Astrocyte (in vitro differentiated cells and primary cell): Measurements from ENCODE around the gene TOR4A.

Experiments used
- EZH2 ChIP-seq: IDR thresholded peaks from 2 replicates; pipeline ENCODE4 v1.6.1; 2012; ENCODE audit warnings: mild to moderate bottlenecking, low read length, inconsistent platforms; ENCODE audit not compliant: insufficient read depth
- TF ChIP-seq, protein P1 (sequence below): IDR thresholded peaks from 2 replicates; pipeline ENCODE4 v1.5.1; 2011; ENCODE audit warnings: low read depth, mild to moderate bottlenecking, inconsistent platforms, low read length, moderate library complexity; ENCODE audit not compliant: insufficient read depth

DNA sequence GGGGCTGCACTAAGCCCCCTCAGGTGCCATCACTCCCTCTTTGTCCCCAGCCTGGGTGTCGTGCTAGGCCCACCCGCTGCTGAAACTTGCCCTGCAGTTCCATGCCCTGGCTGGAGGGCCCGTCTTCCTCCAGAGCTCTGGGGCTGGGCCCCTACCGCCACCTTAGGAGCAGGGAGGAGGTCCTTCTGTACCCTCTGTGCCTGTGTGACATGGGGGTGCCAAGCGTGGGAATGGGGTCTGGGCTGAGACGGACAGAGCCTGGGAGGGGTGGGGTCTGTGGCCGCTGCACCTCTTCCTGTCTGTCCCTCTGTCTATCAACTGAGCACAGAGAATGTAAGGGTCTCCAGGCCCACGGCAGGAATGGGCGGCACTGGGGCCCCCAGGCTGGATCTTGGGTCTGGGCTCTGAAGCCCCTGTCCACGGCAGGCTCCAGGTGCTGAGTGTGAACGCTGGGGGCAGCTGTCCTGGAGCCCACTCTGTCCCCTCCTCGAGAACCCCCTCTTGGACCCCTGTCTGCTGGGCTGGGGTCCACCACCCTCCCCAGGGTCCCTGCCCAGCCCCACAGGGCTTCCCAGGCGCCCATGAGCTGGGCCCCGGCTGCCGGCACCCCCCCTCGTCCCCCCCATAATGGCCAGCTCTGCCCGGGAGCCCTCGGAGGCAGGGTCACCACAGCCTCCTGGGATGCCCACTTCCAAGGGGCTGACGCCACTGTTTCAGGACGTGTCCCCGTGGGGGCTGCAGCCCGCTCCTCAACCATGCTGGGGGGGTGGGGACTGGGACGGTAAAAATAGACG lies 40.4 kb downstream of the TOR4A start:
- TF ChIP-seq, protein P1, sequence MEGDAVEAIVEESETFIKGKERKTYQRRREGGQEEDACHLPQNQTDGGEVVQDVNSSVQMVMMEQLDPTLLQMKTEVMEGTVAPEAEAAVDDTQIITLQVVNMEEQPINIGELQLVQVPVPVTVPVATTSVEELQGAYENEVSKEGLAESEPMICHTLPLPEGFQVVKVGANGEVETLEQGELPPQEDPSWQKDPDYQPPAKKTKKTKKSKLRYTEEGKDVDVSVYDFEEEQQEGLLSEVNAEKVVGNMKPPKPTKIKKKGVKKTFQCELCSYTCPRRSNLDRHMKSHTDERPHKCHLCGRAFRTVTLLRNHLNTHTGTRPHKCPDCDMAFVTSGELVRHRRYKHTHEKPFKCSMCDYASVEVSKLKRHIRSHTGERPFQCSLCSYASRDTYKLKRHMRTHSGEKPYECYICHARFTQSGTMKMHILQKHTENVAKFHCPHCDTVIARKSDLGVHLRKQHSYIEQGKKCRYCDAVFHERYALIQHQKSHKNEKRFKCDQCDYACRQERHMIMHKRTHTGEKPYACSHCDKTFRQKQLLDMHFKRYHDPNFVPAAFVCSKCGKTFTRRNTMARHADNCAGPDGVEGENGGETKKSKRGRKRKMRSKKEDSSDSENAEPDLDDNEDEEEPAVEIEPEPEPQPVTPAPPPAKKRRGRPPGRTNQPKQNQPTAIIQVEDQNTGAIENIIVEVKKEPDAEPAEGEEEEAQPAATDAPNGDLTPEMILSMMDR: no peak
- no peak for TF ChIP-seq EZH2
